WERI-Rb-1 (cell line): ENCODE measurements around the gene MROH9.

Source experiments
- DNase-seq: peaks from one replicate; pipeline ENCODE4 v3.0.0-alpha.2; 2020
- H3K27ac ChIP-seq: fragments of 250-450 bp; sonication (Bioruptor Pico); 2 replicates; pipeline ENCODE4 v1.5.1; 2020; ENCODE audit warnings: mild to moderate bottlenecking, moderate library complexity
- H3K27me3 ChIP-seq: fragments of 250-450 bp; sonication (Bioruptor Pico); 2 replicates; pipeline ENCODE4 v1.5.1; 2021; ENCODE audit warnings: mild to moderate bottlenecking, low read depth, moderate library complexity; ENCODE audit not compliant: insufficient read depth, severe bottlenecking
- H3K36me3 ChIP-seq: fragments of 250-450 bp; sonication (Bioruptor Pico); 2 replicates; pipeline ENCODE4 v1.5.1; 2020; ENCODE audit warnings: mild to moderate bottlenecking, moderate library complexity
- H3K4me3 ChIP-seq: 2 replicates; pipeline ENCODE4 v1.5.1; 2011; ENCODE audit warnings: low read depth, mild to moderate bottlenecking, control low read depth, low read length
- H3K9me3 ChIP-seq: fragments of 250-450 bp; sonication (Bioruptor Pico); 2 replicates; pipeline ENCODE4 v1.5.1; 2021; ENCODE audit warnings: mild to moderate bottlenecking, moderate library complexity; ENCODE audit not compliant: severe bottlenecking
- TF ChIP-seq, protein P1 (sequence below): IDR thresholded peaks from 2 replicates; pipeline ENCODE4 v1.5.1; 2011; ENCODE audit warnings: low read depth, mild to moderate bottlenecking, control low read depth, inconsistent platforms, low read length

MROH9 gene

DNA sequence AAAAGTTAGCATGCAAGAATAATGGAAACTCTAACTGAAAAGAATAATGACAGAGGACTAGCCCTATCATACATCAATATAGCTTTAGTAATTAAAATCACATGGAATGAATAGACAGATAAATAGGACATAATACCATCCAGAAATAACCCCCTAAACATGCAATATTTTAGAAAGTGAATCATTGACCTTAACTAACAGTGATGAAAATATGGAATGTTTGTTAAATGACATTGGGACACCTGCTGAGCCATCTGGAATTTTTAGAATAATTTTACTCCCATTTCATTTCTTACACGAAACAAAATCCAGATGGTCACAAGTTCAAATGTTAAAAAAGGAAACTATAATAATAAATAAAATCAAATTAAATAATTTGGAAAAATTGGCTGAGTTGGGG, 102.3 kb downstream of the MROH9 start:
- TF ChIP-seq, protein P1, sequence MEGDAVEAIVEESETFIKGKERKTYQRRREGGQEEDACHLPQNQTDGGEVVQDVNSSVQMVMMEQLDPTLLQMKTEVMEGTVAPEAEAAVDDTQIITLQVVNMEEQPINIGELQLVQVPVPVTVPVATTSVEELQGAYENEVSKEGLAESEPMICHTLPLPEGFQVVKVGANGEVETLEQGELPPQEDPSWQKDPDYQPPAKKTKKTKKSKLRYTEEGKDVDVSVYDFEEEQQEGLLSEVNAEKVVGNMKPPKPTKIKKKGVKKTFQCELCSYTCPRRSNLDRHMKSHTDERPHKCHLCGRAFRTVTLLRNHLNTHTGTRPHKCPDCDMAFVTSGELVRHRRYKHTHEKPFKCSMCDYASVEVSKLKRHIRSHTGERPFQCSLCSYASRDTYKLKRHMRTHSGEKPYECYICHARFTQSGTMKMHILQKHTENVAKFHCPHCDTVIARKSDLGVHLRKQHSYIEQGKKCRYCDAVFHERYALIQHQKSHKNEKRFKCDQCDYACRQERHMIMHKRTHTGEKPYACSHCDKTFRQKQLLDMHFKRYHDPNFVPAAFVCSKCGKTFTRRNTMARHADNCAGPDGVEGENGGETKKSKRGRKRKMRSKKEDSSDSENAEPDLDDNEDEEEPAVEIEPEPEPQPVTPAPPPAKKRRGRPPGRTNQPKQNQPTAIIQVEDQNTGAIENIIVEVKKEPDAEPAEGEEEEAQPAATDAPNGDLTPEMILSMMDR, result no peak
- no peak for DNase-seq
- no peaks in the 10 kb centered on the region for H3K27me3 ChIP-seq

DNA sequence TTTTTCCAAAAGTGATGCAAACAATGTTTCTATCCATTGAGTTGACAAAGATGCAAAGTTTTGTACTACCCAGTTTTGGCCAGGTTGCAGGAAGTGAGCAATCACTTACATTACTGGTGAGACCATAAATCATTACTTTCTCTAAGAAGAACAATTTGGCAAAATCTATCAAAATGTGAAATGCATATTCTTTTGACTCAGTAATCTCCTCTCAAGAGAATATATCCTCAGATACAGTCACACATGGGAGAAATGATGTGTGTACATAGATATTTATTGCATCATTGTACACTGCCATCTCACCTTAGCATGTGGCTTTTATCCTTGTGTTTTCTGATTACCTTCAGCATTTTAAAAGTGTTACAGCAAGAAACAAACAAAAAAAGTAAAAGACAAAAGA, 103.0 kb downstream of the MROH9 start:
- Histone ChIP-seq H3K27me3 (no peaks in the 10 kb centered on the region), H3K36me3 (no peaks in the 10 kb centered on the region), H3K4me3 (no peak overlapping the region), H3K9me3 (no peaks in the 10 kb centered on the region), H3K27ac (no peak overlapping the region)
- TF ChIP-seq, protein P1, result no peak
- no peak for DNase-seq

More for the DNA sequence above, 102.3 kb downstream of the MROH9 start:
- H3K9me3 ChIP-seq, result no peaks in the 10 kb centered on the region
- H3K4me3 ChIP-seq, result no peak overlapping the region
- no peak overlapping the region for H3K27ac ChIP-seq
- no peaks in the 10 kb centered on the region for H3K36me3 ChIP-seq

DNA sequence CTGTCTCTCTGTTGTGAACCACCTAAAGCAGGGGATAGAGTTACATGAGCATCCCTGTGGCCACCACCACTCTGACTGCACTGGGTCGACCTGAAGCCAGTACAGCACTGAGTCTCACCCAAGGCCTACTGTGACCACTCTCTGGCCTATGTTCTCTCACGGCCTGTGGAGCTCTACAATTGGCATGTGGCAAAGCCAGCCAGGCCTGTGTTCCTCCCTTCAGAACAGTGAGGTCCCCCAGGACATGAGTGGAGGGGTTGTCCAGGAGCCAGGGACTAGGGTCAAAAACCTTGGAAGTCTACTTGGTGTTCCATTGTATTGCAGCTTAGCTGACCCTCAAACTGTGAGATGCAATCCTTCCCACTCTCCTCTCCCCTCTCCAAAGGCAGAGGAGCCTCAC, 112.7 kb downstream of the MROH9 start:
- Histone ChIP-seq H3K36me3 (no peaks in the 10 kb centered on the region), H3K9me3 (no peaks in the 10 kb centered on the region), H3K27ac (no peak overlapping the region), H3K27me3 (no peaks in the 10 kb centered on the region), H3K4me3 (no peak overlapping the region)
- no peak for DNase-seq
- TF ChIP-seq, protein P1, result no peak

DNA sequence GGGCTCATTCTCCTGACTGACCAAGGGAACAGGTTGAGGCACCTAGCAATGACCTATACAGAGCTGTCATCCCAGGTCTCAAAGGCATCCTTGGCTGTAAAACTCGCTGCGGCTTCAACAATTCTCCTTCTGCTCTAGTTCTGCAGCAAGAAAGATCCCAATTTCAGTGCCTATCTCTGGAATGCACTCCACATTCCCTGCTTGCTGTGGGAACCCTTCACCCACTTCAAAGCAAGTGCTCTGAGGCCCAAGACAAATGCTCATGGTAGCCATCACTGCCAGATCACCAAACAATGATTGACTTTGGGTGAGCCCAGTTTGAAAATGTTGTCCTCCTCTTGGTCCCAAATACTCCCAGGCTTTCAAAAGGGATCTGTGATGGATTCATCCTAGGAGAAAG, 117.6 kb downstream of the MROH9 start:
- no peak for DNase-seq
- Histone ChIP-seq H3K27me3 (no peaks in the 10 kb centered on the region), H3K4me3 (no peak overlapping the region), H3K36me3 (no peaks in the 10 kb centered on the region), H3K9me3 (no peaks in the 10 kb centered on the region), H3K27ac (no peak overlapping the region)
- TF ChIP-seq, protein P1, result no peak

DNA sequence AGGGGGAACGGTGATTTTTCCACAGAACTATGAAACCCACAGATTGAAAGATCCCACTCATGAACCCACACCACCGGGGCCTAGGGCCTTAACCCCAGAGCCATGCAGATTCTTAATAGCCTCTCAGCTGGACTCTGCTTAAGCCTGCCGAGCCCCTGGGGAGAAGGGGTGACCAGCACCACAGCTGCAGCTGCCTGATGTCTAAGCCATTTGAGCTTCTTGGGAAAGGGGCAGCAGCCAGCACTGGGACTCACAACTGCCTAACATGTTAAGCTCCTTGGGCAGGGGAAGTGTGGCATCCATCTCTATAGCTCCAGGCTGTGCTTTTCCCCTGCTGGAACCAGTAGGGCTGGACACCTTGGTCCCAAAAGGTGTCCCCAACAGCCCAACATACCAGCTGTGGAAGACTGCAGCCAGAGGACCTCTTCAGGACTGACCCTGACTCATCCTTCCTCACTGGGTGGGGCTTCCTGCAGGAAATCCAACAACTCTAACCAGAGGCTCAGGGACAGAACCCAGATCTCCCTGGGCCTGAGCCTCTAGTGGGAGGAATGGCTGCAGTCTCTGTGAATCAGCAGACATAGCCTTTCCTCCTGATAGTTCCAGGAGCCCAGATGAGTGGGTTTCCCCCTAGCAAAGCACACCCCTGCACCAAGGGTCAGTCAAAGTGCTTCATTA, 120.8 kb downstream of the MROH9 start:
- Histone ChIP-seq H3K27ac (no peak overlapping the region), H3K27me3 (no peaks in the 10 kb centered on the region), H3K36me3 (no peaks in the 10 kb centered on the region), H3K4me3 (no peak overlapping the region), H3K9me3 (no peaks in the 10 kb centered on the region)
- TF ChIP-seq, protein P1, result no peak
- DNase-seq, result no peak
